Hematopoietic multipotent progenitor cell treated with erythropoietin and hydrocortisone succinate and interleukin-3 and kit ligand, for 17 days (in vitro differentiated cells): ENCODE results near the gene FGD3.
"Not testable (repeated sequence)": the region's sequence is repeated elsewhere in the genome, so short reads cannot be mapped to it uniquely, and the experiment has no call there.

Experiments used
- DNase-seq: peaks from one replicate; pipeline ENCODE4 v3.0.0-alpha.2; 2015; ENCODE audit warnings: low spot score

Gene FGD3, protein sequence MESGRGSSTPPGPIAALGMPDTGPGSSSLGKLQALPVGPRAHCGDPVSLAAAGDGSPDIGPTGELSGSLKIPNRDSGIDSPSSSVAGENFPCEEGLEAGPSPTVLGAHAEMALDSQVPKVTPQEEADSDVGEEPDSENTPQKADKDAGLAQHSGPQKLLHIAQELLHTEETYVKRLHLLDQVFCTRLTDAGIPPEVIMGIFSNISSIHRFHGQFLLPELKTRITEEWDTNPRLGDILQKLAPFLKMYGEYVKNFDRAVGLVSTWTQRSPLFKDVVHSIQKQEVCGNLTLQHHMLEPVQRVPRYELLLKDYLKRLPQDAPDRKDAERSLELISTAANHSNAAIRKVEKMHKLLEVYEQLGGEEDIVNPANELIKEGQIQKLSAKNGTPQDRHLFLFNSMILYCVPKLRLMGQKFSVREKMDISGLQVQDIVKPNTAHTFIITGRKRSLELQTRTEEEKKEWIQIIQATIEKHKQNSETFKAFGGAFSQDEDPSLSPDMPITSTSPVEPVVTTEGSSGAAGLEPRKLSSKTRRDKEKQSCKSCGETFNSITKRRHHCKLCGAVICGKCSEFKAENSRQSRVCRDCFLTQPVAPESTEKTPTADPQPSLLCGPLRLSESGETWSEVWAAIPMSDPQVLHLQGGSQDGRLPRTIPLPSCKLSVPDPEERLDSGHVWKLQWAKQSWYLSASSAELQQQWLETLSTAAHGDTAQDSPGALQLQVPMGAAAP

DNA sequence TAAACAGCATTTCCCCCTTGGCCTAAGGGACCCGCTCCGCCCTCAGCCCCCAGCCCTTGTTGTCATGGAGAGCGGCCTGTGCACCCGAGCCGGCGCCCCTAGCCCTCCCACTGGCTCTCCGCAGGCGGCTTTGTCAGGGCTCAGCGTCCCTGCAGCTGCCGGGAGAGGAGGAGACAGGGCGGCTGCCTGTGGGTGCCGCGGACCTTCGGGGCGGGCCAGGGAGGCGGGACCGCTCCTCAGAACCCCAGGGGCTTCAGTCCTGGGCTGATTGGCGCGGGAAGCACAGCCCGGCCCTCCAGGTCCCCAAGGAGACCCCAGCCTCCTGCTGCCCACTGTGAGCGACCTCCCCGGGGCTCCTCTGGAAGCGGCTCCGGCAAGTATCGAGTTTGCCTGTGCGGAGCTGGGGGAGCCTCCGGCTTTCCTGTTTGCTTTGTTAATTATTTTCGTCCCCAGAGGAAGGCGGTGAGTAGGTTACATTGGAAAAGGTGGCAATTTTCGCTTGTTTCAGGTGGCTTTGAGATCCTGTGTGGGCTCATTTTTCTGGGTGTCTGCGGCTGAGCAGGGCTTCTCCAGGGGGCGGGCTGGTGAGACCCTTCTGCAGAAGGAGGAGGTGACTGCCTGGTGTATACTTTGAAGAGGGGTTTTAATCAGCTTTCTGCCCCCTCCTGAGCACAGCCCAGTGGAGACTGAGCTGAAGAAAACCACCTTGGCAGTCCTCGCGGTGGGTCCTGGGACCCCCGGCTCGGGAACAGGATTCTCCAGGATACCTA lies at the start of gene FGD3:
TSS of gene FGD3 (plus strand) at position 256 of the 770 bp plus-strand sequence. CDS start 28,734 bp downstream, outside the sequence.
- DNase-seq, result no peak

DNA sequence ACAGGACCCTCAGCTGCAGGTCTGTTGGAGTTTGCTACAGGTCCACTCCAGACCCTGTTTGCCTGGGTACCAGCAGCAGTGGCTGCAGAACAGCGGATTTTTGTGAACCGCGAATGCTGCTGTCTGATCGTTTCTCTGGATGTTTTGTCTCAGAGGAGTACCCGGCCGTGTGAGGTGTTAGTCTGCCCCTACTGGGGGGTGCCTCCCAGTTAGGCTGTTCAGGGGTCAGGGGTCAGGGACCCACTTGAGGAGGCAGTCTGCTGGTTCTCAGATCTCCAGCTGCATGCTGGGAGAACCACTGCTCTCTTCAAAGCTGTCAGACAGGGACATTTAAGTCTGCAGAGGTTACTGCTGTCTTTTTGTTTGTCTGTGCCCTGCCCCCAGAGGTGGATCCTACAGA lies 42.2 kb upstream of the FGD3 start:
- not testable (repeated sequence) for DNase-seq

DNA sequence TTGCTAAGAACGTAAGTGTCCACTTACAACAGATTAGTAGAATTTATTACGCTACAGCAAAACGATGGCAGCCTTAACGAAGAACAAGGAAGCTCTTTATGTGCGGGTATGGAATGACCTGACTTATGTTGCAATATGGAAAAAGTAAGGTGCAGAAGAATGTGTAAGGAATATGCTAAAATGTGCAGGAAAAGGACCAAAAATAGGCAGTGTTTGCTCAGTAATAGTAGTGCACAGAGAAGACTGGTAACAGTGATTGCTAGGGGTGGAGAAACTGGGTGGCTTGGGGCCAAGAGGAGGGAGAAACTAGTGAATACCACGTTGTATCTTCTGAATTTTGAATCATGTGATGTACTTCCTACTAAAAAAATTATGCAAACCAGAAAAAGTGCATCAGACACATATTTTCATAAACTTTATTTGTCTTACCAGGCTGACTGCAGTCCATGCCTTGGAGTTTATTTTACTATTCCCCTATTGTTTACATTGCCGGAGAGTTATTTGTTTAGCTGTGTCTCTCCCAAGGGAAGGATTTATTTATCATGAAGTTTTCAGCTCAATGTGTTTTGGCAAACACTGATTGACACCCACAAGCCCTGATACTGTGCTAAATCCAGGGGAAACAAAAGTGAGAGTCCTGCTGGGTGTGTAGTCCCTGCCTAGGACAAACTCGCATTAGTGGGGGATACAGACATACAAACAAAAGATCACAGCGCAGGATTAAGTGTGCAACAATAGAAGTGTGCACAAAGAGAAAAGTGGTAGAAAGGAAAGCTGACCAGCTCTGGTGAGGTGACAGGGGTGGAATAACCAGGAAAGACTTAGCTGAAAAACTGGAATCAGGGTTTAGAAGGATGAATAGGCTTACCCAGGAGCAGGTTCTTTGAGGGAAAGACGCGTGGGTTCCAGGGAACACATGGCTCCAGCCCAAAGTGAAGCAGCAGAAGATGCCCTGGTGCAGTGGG lies 35.5 kb upstream of the FGD3 start:
- DNase-seq, result no peak

DNA sequence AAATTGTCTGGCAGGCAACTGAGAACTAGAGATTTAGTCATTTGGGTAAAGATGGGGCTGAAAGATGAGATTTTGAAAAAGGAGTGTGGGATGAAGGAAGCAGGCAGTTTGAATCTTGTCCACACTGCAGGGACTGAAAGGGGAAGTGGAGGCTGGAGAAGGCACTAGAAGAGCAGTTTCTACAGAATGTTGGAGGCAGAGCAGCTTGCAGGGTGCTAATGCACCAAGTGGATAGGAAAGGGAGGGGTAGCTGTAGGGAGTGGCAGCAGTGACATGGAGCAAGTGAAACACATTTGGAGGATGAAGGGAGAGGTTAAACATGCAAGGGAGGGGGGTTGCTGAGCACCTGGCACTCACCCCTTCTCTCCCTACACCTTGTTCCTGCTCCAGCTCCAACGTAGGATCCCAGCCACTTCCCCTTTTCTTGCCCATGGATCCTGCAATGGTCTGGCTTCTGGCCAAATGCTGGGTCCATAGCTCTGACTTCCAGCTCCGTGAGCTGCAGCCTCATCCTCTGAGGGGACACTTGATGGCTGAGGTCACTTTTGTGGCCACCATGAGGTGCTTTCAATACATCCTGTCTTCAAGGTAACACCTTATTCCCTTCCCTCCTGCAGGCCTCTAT lies 30.0 kb upstream of the FGD3 start:
- DNase-seq, result no peak

DNA sequence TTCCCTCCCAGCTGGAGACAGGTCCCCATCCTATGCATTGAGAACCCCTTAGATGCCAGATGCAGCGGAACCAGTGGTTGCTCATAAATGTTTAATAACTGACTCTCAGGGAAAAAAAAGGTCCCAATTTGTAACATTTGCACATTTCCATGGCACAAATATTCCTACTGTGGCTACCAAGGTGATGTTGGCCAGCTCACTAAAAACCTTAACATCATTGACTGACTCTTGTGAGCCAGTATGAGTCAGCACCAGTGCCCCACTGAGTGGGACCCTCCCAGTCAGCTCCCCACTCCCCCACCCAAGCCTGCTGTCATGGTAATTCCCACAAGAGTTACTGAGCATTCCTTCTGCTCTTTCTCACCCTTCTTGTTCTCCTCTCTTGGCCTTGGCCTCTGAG lies 26.9 kb upstream of the FGD3 start:
- no peak for DNase-seq

DNA sequence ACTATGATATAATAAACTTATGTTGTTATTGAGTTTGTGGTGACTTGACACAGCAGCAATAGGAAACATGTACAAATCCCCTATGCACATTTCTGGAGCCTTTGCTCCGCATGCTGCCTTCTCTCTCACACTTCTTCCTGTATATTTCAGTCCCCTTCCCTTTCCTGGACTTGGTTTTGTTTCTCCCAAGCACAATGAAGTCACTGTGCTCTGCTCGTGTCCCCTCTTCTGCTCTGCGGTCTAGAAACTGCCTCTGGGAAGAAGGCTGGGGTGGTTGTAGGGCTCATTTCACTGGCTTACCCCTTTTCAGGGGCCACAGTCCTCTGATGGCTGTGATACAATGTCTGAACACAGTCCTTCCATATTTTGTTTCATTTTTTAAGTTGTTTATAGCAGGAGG lies 15.7 kb upstream of the FGD3 start:
- DNase-seq, result no peak

DNA sequence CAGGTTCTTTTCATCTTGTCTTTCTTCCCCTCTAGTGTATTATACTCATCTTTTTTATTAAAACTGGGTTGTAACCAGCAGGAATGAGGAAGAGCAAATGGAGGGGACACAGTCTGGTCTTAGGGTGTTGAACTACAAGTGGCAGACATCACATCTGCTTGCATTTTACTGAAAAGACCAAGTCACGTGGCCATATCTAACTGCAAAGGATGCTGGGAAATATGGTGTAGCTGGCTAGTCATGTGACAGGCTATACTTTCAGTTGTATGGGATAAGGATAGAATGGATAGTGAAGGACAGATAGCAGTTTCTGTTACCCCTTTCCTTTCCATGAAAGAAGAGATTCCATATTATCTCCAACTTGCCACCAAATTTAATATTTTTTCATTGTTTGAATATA lies 13.0 kb upstream of the FGD3 start:
- DNase-seq, result no peak

DNA sequence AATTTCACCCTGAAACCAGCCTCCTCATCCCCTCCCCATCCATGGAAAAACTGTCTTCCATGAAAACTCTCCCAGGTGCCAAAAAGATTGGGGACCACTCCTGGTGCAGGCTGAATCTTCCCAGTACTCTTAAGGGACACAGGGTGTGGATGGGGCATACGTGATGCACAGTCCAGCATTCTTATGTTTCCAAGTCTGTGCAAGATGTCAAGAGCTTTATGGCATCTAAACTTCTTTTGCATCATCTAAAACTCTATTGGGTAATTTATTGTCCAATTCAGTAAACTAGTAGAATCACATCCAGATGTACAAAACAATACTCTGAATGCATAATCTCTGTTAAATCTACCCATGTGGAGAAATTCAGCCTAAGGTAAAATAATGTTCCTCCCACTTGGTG lies 9.3 kb upstream of the FGD3 start:
- no peak for DNase-seq

DNA sequence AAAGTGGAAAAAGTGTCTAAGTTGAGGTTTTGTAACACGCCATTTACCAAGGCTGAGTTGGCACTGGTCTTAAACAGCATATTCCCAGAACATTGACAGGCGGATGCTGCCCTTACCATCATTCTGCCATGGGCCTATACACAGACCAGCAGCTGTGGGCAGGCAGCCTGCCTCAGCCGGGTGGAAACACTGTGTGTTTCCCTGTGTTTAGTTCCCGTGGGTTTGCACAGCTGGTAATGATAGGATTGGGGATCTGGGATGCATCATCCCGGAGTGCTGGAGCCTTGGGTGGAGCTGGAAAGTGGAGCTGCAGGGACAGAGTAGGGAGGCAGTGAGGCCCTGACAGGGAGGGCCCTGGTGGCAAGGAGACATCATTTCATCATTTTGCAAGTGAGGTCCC lies 5.5 kb upstream of the FGD3 start:
- DNase-seq, result no peak

DNA sequence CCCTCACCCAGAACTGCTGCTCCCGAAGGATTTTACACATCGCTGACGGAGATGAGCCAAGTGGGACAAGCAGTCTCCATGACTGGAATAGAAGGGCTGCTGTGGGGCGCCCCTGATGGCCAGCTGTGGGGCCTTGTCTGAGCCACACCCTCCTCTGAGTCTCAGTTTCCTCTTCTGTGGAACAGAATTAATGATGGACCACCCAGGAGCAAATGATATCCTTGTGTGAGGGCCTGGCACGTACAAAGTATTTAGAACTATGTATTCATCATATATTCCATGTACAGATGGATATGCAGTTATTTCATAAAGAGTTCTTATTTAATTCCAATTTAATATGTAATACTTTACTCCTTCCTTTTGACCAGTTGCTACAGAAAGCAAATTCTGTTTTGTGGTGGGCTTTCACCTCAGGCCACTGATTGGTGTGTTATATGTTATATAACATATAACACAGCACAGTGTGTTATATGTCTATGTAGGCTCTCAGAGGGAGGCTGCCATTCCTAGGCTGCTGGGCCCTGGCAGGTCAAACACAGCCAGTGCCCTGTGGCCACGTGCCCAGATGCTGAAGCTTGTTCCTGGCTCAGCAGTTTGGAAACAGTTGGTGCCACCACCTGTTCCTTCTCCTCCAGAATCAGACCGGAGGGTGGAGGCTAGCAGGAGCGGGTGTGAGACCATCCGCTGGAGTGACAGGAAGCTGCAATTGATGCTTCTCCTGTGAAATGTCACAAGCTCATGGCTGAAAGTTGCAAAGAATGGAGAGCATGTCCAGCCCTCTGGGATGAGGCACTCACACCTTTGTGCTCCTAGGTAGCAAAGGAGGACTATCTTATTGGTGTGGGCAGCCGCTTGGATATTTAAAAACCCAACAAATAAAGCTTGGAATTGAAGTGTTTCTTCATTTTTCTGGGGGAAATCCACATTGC lies 4.4 kb upstream of the FGD3 start:
- DNase-seq, result no peak

DNA sequence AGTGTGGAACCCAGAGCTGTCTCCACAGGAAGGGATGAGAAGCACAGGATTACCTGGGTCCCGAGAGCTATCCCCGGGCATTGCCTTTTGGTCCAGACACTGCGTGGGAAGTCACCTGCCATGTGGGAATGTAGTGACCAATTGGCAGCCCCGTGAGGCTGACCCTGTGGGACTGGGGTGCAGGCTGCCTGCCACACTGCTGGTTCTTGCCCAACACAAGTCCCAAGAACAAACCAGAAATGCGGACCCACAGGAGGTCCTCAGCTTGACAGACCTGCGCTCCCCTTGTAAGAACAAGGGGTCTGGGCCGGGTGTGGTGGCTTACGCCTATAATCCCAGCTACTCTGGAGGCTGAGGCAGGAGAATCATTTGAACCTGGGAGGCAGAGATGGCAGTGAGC lies 2.4 kb upstream of the FGD3 start:
- DNase-seq, result no peak

DNA sequence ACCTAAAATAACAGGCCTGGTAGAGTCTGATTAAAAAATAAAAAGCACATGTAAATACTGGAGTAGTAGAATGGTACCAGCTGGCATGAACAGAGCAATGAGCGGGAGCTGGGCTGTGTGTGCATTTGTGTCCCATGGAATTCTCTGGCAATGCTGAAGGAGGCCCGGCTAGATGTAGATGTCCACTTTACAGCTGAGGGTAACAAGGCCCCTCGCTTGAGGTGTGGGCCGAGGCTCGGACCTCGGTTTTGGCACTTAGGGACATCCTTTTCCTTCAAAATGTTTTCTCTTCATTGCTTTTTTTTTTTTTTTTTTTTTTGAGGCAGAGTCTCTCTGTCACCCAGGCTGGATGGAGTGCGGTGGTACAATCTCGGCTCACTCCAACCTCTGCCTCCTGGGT lies 1.5 kb upstream of the FGD3 start:
- no peak for DNase-seq

DNA sequence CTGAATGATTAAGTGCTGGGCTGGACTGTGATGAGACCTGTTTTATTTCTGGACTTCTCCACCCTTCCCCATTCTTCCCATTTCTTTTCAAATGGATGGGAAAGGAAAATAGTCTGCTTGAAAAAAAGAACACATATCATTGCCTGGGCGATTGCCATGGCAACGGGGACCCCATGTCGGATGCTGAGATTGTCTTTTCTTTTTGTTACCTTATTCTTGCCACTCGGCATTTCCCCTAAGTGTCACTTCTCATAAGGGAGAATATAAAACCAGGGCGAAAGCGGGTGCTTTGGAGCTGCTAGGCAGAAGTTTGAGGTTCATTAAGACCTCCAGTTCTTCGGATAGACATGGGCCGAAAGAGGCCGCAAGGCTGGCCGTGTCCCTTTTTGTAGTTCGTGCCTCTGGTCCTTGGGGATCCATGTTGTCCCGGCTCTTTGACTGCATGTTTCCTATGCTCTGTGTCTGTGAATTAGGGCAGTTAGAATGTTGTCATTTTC lies 763 bp downstream of the FGD3 start:
- DNase-seq, result no peak

DNA sequence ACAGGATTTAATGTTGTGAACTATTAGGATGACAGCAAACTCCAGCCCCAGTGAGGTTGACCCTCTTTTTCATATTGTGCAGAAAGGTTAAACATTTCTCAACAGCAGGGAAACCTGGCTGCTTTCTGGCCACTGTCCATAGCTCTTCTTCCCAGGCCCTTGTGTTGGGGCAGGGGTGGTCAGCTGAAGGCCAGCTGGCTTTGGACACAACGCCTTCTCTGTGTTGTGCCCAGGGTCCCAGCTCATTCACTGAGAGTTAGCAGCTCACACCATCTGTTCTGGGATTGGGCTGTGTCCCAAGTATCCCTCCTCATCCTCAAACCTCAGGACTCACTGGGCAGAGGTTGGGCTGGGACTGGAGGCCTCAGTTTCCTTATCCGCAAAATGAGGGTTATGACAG lies 1.3 kb downstream of the FGD3 start:
- DNase-seq, result no peak

DNA sequence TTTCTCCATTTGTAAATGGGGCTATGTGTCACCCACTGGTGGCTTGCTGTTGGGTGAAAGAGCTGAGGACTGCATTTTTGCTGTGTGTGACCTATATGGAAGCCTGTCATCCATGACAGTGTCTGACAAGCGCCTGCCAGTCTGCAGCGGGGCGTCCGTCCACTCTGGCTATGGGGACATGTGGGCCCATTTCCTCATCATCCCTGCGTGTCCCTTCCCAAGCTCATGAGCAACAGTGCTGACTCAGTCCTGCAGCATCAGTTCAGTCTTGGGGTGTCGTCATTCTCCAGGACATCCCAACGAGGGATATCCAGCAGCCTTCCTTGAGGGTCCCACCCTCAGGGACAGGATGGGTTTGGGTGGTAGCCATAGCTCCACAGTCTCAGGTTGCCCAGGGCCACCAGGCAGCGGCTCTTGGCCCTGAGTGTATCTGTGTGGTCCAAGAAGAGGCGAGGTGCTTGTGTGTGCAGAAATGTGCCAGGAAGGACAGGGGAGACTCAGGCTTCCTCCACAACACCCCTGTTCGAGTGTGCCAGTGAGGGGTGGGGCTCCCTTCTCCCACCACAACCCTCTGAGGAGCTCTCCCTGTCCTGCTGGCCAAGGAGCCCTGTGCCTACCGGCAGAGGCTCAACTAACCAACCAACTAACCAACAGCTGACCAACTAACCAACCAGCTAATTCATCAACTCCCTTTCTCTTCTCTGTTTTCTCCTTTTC lies 2.1 kb downstream of the FGD3 start:
- no peak for DNase-seq

DNA sequence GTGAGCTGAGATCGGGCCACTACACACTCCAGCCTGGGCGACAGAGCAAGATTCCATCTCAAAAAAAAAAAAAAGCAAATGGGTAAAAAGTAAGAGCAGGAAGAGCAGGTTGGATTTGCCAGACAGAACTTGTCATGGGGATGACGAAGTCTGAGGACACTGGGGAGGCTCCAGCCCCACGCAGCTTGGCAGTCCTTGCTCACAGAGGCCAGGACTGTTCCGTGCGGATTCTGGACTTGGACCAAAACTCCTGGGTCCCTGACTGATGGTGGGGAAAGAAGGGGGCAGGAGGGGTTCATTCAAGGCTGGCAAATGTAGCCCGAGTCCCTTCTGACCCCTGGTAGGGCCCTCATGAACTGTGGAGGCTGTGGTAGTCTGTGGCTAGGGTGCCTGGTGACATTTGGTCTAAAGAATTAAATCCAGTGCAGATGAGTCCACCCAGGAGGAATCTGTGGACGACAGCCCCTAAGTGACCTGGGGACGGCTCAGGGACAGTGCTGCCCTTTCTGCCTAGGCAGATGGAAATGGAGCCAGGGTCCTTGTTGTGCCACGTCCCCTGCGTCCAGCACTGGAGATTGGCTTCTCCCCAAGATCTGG lies 3.1 kb downstream of the FGD3 start:
- DNase-seq, result no peak

DNA sequence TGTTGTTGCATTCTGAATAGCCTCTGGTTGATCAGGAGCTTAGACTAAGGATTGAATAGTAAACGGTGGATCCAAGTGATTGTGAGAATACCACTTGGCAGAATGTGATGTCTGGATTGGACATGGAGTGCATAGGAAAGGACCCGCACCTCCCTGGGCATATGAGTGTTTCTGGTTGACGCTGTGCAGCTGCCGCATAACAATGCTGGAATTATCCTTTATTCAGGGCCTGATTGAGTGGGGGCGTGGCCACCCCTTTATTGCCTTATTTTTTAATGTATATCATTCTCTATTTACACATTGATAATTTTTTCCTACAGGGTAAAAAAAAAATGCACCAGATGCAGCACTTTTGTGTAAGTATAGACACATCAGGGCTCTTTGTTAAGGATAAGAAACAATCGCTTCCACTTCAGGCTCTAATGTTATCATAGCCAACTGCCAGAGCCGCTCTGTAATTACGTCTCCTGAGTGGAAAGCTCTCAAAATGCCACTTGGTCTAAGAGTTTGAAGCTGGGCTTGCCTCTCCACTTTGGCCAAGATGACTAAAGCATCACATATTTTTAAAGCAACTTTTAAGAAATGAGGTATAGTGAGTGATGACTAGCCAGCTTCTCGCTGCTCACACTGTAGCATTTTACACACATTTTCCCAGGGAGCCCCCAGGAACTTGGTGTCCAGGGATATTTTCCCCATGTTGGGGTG lies 5.7 kb downstream of the FGD3 start:
- no peak for DNase-seq
